KBM-7 (cell line): ENCODE results near the gene PGAM2.
"Not testable (repeated sequence)": the region's sequence is repeated elsewhere in the genome, so short reads cannot be mapped to it uniquely, and the experiment has no call there.

ENCODE experiments used
- DNase-seq: peaks from one replicate; pipeline ENCODE4 v3.0.0-alpha.2; 2015
- in situ Hi-C: fragments of 300-500 bp; cut with MboI; formaldehyde crosslinking; loops from 2 replicates; pipeline ENCODE4 v1.14.3; 2020; ENCODE audit warnings: low sequenced_read_pairs, low pct_unique_long_range_greater_than_20kb, mixed read lengths

The PGAM2 gene

GRCh38 chr7:44058759-44059218 lies 6.6 kb downstream of the PGAM2 start:
- no peak for DNase-seq
- in situ Hi-C loops, result no loop called here

GRCh38 chr7:44057849-44058758 lies 7.3 kb downstream of the PGAM2 start:
- in situ Hi-C loops, result no loop called here
- DNase-seq, result no peak

- in situ Hi-C loops, result no loop called here
Observed at GRCh38 chr7:44057181-44057848, 8.1 kb downstream of the PGAM2 start.

GRCh38 chr7:44056681-44057080 lies 8.7 kb downstream of the PGAM2 start:
- DNase-seq, result no peak
- in situ Hi-C loops, result no loop called here

More at GRCh38 chr7:44057181-44057848, 8.1 kb downstream of the PGAM2 start:
- no peak for DNase-seq

GRCh38 chr7:44052771-44053365 lies 12.5 kb downstream of the PGAM2 start:
- no peak for DNase-seq
- in situ Hi-C loops, result no loop called here

GRCh38 chr7:44051611-44052220 lies 13.7 kb downstream of the PGAM2 start:
- in situ Hi-C loops, result no loop called here
- no peak for DNase-seq

GRCh38 chr7:44050915-44051560 lies 14.3 kb downstream of the PGAM2 start:
- in situ Hi-C loops, result no loop called here
- DNase-seq, result no peak

- in situ Hi-C loops, result no loop called here
- no peak for DNase-seq
Observed at GRCh38 chr7:44050121-44050914, 15.0 kb downstream of the PGAM2 start.

- in situ Hi-C loops, result no loop called here
- DNase-seq, result no peak
Observed at GRCh38 chr7:44048031-44048795, 17.2 kb downstream of the PGAM2 start.

GRCh38 chr7:44046321-44047061 lies 18.9 kb downstream of the PGAM2 start:
- in situ Hi-C loops, result no loop called here
- peak; percentile 64 for DNase-seq

GRCh38 chr7:44045226-44046014 lies 19.9 kb downstream of the PGAM2 start:
- in situ Hi-C loops, result no loop called here
- DNase-seq, result no peak

- in situ Hi-C loops, result no loop called here
- peak; percentile 81 for DNase-seq
Observed at GRCh38 chr7:44044315-44045225, 20.8 kb downstream of the PGAM2 start, which contains the start of gene DBNL. Gene DBNL, plus strand, starts transcription at chr7:44044702. Its CDS starts 36 bp downstream, at chr7:44044738.

- no peak for DNase-seq
- in situ Hi-C loops, result no loop called here
Observed at GRCh38 chr7:44043902-44044301, 21.5 kb downstream of the PGAM2 start.

GRCh38 chr7:44042221-44042620 lies 23.1 kb downstream of the PGAM2 start:
- in situ Hi-C loops, result no loop called here
- no peak for DNase-seq

- DNase-seq, in situ Hi-C loops: not testable (repeated sequence)
Observed at GRCh38 chr7:44040493-44040891, 24.9 kb downstream of the PGAM2 start.
